Choroid plexus epithelial cell (primary cell): Measurements from ENCODE around the gene CACNG7.

Source experiments
- DNase-seq: peaks from one replicate; pipeline ENCODE4 v3.0.0-alpha.2; 2010; ENCODE audit warnings: low read depth
- H3K4me3 ChIP-seq: 2 replicates; pipeline ENCODE4 v1.5.1; 2011; ENCODE audit warnings: low read depth, mild to moderate bottlenecking, control low read depth, low read length, moderate library complexity
- CTCF ChIP-seq: conservative IDR thresholded peaks from 2 replicates; pipeline ENCODE4 v1.5.1; 2011; ENCODE audit warnings: low read depth, mild to moderate bottlenecking, control low read depth, inconsistent platforms, low read length, moderate library complexity

CACNG7 gene

GRCh38 chr19:53898166-53898565 lies 10.9 kb upstream of the CACNG7 start:
- H3K4me3 ChIP-seq = no peak overlapping the region
- DNase-seq = no peak
- no peak for TF ChIP-seq CTCF

GRCh38 chr19:53898636-53899341 lies 10.3 kb upstream of the CACNG7 start:
- no peak for DNase-seq
- no peak overlapping the region for H3K4me3 ChIP-seq
- TF ChIP-seq CTCF = no peak

- H3K4me3 ChIP-seq = no peak overlapping the region
- TF ChIP-seq CTCF = no peak
- no peak for DNase-seq
Measured at GRCh38 chr19:53900191-53900860, 8.8 kb upstream of the CACNG7 start.

- no peak overlapping the region for H3K4me3 ChIP-seq
- no peak for TF ChIP-seq CTCF
- peak; percentile 55 for DNase-seq
Measured at GRCh38 chr19:53903055-53903680, 5.9 kb upstream of the CACNG7 start.

GRCh38 chr19:53904909-53905308 lies 4.2 kb upstream of the CACNG7 start:
- H3K4me3 ChIP-seq = no peak overlapping the region
- no peak for TF ChIP-seq CTCF
- DNase-seq = no peak

- no peak for TF ChIP-seq CTCF
- DNase-seq = no peak
- no peak overlapping the region for H3K4me3 ChIP-seq
Measured at GRCh38 chr19:53905787-53906186, 3.3 kb upstream of the CACNG7 start.
